ENCODE results near the gene EXOC1. TPM values are rescaled to one million over a fixed set of nuclear protein-coding genes. Genes with fewer than 3 reads are reported as not detected.
A peak's percentile ranks its signal among the peaks of the same experiment; 100 is the strongest.
"Not testable (repeated sequence)": the region's sequence is repeated elsewhere in the genome, so short reads cannot be mapped to it uniquely, and the experiment has no call there.

Gene EXOC1
- total and polyA plus RNA-seq, 2 experiments from 2014 or later, result 13.4 to 22.2 TPM

DNA sequence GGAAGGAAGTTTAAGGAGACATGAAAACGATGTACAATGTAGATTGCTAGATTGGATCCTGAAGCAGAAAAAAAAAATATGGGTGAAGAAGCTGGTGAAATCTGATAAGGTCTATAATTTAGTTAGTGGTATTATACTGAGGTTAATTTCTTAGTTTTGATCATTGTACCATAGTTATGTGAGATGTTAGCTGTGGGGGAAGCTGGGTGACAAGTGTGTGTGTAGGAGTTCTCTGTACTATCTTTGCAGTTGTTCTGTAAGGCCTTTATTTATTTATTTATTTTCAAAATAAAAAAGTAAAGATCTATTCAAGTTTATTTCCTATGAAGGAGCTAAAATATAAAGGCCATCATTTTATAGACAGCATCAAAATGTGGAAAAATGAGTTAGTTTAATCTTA is 12.5 kb upstream of the EXOC1 start (continued):
- TF ChIP-seq STAT1 (IDR thresholded peaks at IDR 0.05; ENCODE audit: unreplicated experiment) (no peak), CREB1 (CRISPR knock-in tag; IDR thresholded peaks at IDR 0.05; ENCODE audit: low read depth) (no peak), POLR2AphosphoS5 (IDR thresholded peaks at IDR 0.05; ENCODE audit: low read depth) (no peak)

DNA sequence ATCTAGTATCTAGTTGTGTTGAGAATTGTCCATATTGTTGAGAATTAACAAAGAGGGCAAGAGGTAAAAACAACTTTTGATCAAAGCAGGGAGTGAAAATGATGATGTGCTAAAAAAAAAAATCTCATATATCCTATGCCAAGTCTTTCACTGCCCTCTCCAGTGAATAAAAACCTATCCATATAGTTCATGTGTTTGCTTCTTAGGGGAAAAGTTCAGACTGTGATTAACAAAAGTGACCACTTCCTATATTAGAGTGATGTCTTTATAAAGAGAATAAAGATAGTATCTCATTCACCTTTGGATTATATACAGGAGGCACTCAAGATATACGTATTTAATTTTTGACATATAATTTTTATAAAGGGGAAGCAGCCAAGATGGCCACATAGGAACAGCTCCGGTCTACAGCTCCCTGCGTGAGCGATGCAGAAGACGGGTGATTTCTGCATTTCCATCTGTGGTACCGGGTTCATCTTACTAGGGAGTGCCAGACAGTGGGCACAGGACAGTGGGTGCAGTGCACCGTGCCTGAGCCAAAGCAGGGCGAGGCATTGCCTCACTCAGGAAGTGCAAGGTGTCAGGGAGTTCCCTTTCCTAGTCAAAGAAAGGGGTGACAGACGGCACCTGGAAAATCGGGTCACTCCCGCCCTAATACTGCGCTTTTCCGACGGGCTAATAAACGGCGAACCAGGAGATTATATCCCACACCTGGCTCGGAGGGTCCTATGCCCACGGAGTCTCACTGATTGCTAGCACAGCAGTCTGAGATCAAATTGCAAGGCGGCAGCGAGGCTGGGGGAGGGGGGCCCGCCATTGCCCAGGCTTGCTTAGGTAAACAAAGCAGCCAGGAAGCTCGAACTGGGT is 11.8 kb upstream of the EXOC1 start:
- H3K36me3 ChIP-seq (ENCODE audit: insufficient read depth); H3F3A ChIP-seq (replicated peaks; ENCODE audit: low read depth); H3K27me3 Mint-ChIP-seq (ENCODE audit: insufficient read depth, low read depth, poor library complexity); H3K79me2 ChIP-seq (replicated peaks; ENCODE audit: insufficient read depth); ATAC-seq; DNase-seq (ENCODE audit: low spot score); H3K4me1 ChIP-seq (ENCODE audit: insufficient read depth); H3K4me1 Mint-ChIP-seq; H3K27ac ChIP-seq (ENCODE audit: low read depth); H3K27me3 ChIP-seq (ENCODE audit: insufficient read depth); H3K9me2 ChIP-seq (ENCODE audit: insufficient read depth); H4K20me1 ChIP-seq (replicated peaks; ENCODE audit: insufficient read depth): not testable (repeated sequence)
- H3K9me3 Mint-ChIP-seq, result peaks cover 21% of the 10 kb centered on the region
- 0 out of 2 replicates have a peak overlapping the region, but pooled peaks have one; percentile 14 for H2AFZ ChIP-seq
- H3K27ac Mint-ChIP-seq, result peak overlapping the region; percentile 78
- peak overlapping the region; percentile 45 for H3K4me3 ChIP-seq
- peaks cover 15% of the 10 kb centered on the region; the same call in 2 of the 3 replicates for H3K36me3 Mint-ChIP-seq (ENCODE audit: low read depth)
- H3K4me2 ChIP-seq, result peak overlapping the region; percentile 69; the same call in 1 of the 2 replicates
- peak overlapping the region; percentile 50 for H3K4me3 Mint-ChIP-seq

DNA sequence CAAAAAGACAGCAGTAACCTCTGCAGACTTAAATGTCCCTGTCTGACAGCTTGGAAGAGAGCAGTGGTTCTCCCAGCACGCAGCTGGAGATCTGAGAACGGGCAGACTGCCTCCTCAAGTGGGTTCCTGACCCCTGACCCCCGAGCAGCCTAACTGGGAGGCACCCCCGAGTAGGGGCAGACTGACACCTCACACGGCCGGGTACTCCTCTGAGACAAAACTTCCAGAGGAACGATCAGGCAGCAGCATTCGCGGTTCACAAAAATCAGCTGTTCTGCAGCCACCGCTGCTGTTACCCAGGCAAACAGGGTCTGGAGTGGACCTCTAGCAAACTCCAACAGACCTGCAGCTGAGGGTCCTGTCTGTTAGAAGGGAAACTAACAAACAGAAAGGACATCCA is 11.1 kb upstream of the EXOC1 start:
- not testable (repeated sequence) for H3K27me3 Mint-ChIP-seq (ENCODE audit: insufficient read depth, low read depth, poor library complexity); H3K4me1 ChIP-seq (ENCODE audit: insufficient read depth); H4K20me1 ChIP-seq (replicated peaks; ENCODE audit: insufficient read depth); H3K27ac Mint-ChIP-seq; H3K79me2 ChIP-seq (replicated peaks; ENCODE audit: insufficient read depth); H3K27me3 ChIP-seq (ENCODE audit: insufficient read depth); H3K4me1 Mint-ChIP-seq; H2AFZ ChIP-seq; ATAC-seq; DNase-seq (ENCODE audit: low spot score); H3F3A ChIP-seq (replicated peaks; ENCODE audit: low read depth); H3K9me2 ChIP-seq (ENCODE audit: insufficient read depth); H3K27ac ChIP-seq (ENCODE audit: low read depth); H3K36me3 ChIP-seq (ENCODE audit: insufficient read depth)
- H3K4me3 ChIP-seq, result peak overlapping the region; percentile 41; the same call in 1 of the 2 replicates
- peak overlapping the region; percentile 47 for H3K4me3 Mint-ChIP-seq
- peak overlapping the region; percentile 69 for H3K4me2 ChIP-seq
- peaks cover 15% of the 10 kb centered on the region; the same call in 2 of the 3 replicates for H3K36me3 Mint-ChIP-seq (ENCODE audit: low read depth)
- peaks cover 21% of the 10 kb centered on the region for H3K9me3 Mint-ChIP-seq

DNA sequence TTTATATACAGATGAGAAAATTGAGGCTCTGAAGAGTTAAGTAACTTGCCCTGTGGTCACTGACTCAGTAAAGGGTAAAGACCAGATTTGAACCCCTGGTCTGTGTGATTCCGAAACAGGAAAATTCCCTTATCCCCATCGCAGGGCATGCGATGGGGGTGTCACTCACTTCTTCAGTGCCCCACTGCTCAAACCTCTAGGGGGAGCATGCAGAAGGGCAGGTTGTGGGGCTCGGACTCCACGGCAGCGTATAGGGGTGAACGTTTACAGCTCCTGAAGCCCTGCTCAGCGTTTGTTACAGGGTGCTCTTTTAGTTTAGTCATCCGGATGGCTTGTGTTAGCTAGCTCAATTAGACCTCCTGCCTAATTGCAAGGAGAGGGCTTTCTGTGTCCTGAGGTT is 3.7 kb upstream of the EXOC1 start:
- H3K4me3 Mint-ChIP-seq, result peak overlapping the region; percentile 16; the same call in 1 of the 3 replicates
- DNase-seq (ENCODE audit: low spot score), result peak; percentile 67

More for the DNA sequence above, 3.7 kb upstream of the EXOC1 start:
- Mint-ChIP-seq H3K4me1 (peaks cover 10% of the 10 kb centered on the region), H3K27me3 (ENCODE audit: insufficient read depth, low read depth, poor library complexity) (peaks cover 2% of the 10 kb centered on the region), H3K27ac (no peak overlapping the region), H3K9me3 (no peaks in the 10 kb centered on the region), H3K36me3 (ENCODE audit: low read depth) (no peaks in the 10 kb centered on the region)
- H3K79me2 ChIP-seq (replicated peaks; ENCODE audit: insufficient read depth), result peaks cover 5% of the 10 kb centered on the region
- no peaks in the 10 kb centered on the region for H3F3A ChIP-seq (replicated peaks; ENCODE audit: low read depth)
- peaks cover 5% of the 10 kb centered on the region for H3K9me2 ChIP-seq (ENCODE audit: insufficient read depth)
- TF ChIP-seq, protein P1, sequence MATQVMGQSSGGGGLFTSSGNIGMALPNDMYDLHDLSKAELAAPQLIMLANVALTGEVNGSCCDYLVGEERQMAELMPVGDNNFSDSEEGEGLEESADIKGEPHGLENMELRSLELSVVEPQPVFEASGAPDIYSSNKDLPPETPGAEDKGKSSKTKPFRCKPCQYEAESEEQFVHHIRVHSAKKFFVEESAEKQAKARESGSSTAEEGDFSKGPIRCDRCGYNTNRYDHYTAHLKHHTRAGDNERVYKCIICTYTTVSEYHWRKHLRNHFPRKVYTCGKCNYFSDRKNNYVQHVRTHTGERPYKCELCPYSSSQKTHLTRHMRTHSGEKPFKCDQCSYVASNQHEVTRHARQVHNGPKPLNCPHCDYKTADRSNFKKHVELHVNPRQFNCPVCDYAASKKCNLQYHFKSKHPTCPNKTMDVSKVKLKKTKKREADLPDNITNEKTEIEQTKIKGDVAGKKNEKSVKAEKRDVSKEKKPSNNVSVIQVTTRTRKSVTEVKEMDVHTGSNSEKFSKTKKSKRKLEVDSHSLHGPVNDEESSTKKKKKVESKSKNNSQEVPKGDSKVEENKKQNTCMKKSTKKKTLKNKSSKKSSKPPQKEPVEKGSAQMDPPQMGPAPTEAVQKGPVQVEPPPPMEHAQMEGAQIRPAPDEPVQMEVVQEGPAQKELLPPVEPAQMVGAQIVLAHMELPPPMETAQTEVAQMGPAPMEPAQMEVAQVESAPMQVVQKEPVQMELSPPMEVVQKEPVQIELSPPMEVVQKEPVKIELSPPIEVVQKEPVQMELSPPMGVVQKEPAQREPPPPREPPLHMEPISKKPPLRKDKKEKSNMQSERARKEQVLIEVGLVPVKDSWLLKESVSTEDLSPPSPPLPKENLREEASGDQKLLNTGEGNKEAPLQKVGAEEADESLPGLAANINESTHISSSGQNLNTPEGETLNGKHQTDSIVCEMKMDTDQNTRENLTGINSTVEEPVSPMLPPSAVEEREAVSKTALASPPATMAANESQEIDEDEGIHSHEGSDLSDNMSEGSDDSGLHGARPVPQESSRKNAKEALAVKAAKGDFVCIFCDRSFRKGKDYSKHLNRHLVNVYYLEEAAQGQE (IDR thresholded peaks at IDR 0.05; ENCODE audit: unreplicated experiment), result no peak
- TF ChIP-seq, protein P2, sequence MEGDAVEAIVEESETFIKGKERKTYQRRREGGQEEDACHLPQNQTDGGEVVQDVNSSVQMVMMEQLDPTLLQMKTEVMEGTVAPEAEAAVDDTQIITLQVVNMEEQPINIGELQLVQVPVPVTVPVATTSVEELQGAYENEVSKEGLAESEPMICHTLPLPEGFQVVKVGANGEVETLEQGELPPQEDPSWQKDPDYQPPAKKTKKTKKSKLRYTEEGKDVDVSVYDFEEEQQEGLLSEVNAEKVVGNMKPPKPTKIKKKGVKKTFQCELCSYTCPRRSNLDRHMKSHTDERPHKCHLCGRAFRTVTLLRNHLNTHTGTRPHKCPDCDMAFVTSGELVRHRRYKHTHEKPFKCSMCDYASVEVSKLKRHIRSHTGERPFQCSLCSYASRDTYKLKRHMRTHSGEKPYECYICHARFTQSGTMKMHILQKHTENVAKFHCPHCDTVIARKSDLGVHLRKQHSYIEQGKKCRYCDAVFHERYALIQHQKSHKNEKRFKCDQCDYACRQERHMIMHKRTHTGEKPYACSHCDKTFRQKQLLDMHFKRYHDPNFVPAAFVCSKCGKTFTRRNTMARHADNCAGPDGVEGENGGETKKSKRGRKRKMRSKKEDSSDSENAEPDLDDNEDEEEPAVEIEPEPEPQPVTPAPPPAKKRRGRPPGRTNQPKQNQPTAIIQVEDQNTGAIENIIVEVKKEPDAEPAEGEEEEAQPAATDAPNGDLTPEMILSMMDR (conservative IDR thresholded peaks at IDR 0.05; ENCODE audit: low read depth in 2 of 2), result peak; percentile 55 to 64
- H3K4me2 ChIP-seq, result peak overlapping the region; percentile 36; the same call in 1 of the 2 replicates
- no peaks in the 10 kb centered on the region for H4K20me1 ChIP-seq (replicated peaks; ENCODE audit: insufficient read depth)
- H3K4me3 ChIP-seq, result no peak overlapping the region
- H3K27ac ChIP-seq (ENCODE audit: low read depth), result no peak overlapping the region
- no peaks in the 10 kb centered on the region for H3K36me3 ChIP-seq (ENCODE audit: insufficient read depth)
- H3K27me3 ChIP-seq (ENCODE audit: insufficient read depth), result no peaks in the 10 kb centered on the region
- peaks cover 4% of the 10 kb centered on the region; the same call in 1 of the 2 replicates for H3K4me1 ChIP-seq (ENCODE audit: insufficient read depth)
- peak; percentile 35 for ATAC-seq
- H2AFZ ChIP-seq, result peak overlapping the region; percentile 98
